GM19193 (cell line): ENCODE results near the gene GALNT10.

ENCODE experiments used
- POLR2A ChIP-seq: IDR thresholded peaks from 4 replicates; pipeline ENCODE4 v1.6.1; 2011; ENCODE audit not compliant: insufficient read depth, insufficient read length; ENCODE audit errors: extremely low read depth

Gene GALNT10

DNA sequence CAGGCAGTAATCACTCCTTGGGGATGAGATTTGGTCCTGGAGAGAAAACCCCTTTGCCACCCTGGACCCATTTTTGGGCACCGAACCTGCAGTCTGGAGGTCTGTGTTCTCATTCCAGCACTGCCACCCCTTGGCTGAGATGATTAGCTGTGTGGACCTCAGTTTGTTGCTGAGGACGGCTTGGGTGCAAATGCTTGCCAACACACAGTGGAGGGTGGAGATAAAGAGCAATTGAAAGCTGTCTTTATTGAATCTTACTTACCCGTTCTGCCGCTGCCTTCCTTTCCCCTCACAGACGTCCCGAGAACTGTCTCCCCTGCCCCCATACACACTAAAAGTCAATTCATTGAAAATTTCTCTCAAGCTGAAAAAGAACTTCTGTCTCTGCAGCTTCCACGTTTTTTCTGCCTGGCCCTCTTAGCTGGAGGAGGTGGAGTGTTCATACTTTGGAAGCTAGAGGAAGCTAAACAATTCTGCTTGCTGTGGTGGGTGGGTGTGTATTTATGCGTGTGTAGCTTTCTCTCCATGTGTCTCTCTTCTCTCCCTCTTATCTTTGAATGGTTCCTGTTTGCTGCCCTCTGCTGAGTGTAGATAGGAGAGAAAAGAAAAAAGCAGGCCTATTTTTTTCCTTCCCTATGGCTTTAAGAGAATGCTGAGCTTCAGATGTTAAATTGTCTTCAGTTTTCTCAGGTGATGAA, 6.6 kb downstream of the GALNT10 start:
- TF ChIP-seq POLR2A: no peak

DNA sequence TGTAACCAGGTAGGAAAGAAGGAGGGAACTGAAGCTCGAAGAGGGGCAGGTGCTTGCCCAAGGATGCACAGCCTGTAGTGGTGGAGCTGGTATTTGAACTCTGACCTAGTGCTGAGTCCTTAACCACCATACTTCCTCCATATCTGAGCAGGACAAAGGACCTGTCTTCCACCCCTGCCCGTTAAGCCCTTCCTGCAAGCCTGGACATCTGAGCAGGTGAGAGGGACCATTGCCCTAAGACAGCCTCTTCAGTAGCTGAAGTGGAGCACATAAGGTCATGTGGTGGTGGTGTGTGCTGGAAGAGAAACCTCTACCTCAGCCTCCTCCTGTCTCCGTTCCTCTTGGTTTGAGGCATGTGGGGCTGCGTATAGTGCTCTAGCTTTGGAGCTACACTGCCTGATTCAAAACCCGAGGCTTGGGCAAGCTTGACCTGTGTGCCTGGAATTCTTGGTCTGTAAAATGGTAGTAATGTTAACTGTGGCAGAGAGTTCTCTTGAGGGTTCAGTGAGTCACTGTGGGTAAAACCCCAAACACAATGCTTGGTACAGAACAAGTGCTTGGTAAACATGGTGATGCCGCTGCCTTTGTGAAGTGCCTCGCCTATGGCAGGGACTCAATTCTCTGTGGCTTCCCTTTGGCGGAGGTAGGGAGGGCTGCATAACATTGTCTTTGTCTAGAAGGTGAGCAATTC, 7.4 kb downstream of the GALNT10 start:
- TF ChIP-seq POLR2A: no peak

DNA sequence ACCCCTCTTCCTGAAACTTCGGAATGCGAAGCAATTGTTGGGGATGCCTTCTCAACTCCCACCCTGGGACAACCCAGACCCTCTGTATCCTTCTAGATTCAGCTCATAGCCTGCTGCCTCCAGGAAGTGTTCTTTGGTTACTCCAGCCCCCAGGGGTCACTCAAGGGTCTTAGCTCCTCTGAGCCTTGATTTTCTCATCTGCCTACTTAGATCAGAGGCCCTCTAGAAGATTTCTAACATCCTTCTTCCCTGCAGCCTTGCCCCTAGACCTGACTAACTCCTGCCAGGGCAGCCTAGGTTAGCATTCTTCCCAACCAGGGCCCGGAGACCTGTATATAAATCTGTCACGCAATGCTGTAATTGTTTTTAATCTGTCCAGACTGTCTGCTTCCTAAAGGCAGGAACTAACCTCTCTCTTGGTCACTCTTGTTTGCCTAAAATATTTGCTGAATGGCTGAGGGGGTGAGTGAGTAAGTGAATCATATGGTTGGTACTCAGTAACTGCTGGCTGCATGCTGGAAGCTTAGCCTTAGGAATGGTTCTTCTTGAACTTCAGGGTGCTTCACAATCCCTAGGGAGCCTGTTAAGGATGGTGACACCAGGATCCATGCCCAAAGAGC, 8.2 kb downstream of the GALNT10 start:
- no peak for TF ChIP-seq POLR2A

DNA sequence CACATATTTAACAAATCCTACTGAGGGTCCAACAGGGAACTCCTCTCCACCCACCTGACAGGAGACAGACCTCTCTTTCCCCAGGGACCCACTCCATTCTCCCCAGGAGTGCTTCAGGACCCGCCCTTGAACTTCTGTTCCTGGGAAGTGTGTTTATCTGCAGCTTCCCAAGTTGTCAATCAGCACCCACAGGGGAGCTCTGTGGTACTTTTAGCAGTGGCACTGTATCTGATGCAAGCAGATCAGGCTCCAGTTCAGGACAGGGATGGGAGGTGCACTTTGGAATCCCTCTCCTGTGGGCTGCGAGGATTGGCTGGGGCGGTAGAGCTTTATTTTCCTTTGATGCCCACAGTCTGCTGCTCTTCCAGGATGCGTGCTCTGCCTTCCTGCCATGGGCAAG, 8.7 kb downstream of the GALNT10 start:
- TF ChIP-seq POLR2A: no peak

DNA sequence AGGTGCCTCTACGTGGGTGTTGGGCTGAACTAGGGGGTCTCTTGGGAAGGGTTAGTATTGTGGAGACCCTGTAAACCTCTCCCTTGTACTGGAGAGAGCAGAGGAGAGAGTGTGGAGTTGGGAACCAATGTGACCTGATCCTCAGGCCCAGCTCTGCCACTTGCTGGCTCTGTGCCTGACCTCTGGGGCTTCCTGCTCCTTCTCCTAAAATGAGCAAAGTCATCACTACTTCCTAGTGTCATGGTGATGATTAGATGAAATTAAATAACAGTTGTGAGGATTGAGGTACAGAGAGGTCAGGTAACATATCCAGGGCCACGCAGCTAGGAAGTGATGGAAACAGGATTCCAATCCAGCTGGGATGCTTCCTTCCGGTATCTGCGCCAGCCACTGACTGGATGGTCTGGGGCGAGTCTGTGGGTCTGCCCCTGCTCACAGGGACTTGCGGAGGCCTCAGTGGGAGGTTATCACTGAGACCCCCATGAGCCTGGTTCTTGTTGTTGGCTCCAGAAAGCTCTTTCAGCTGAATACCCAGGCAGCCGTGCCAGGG, 9.2 kb downstream of the GALNT10 start:
- no peak for TF ChIP-seq POLR2A

DNA sequence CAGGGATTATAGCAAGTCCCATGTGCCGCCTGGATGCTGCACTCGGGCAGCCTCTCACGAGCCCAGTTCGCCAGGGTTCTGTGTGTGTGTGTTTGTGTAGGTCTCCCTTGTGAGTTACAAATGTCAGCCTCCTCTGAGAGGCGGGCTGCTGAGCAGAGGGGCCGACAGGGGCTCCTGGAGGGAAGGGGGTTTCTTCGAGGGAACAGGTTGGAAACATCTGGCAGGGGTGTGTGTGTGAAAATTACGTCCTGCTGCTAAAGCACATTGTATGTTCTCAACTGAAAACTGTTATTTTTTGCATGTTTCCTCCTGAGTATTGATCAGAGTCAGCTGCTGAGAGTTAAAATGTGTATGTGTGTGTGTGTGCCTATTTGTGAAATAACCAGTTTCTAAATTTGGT, 9.7 kb downstream of the GALNT10 start:
- no peak for TF ChIP-seq POLR2A

DNA sequence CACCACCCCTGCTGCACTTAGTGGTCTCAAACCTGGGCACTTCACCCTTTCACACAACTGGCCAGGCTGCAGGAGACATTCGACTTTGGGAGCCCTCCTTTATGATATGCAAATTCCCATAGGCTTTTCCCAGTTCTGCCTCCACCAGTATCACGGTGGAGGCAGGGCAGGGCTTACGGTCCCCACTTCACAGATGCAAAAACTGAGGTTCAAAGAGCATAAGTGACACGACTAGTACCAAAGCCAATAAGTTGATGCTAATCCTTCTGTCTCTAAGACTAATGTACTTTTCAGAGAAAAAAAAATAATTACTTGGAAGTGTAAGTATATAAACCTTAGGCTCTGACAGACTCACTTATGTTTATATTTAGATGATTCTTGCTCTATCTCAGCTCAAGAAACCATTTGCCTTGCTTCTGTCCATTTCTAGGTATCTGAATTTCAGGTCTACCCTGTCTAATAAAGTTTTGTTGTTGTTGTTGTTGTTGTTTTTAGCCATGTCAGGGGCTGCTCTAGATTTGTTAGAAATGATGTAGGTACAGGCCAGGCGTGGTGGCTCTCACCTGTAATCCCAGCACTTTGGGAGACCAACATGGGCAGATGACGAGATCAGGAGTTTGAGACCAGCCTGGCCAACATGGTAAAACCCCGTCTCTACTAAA, 10.7 kb downstream of the GALNT10 start:
- TF ChIP-seq POLR2A: no peak

DNA sequence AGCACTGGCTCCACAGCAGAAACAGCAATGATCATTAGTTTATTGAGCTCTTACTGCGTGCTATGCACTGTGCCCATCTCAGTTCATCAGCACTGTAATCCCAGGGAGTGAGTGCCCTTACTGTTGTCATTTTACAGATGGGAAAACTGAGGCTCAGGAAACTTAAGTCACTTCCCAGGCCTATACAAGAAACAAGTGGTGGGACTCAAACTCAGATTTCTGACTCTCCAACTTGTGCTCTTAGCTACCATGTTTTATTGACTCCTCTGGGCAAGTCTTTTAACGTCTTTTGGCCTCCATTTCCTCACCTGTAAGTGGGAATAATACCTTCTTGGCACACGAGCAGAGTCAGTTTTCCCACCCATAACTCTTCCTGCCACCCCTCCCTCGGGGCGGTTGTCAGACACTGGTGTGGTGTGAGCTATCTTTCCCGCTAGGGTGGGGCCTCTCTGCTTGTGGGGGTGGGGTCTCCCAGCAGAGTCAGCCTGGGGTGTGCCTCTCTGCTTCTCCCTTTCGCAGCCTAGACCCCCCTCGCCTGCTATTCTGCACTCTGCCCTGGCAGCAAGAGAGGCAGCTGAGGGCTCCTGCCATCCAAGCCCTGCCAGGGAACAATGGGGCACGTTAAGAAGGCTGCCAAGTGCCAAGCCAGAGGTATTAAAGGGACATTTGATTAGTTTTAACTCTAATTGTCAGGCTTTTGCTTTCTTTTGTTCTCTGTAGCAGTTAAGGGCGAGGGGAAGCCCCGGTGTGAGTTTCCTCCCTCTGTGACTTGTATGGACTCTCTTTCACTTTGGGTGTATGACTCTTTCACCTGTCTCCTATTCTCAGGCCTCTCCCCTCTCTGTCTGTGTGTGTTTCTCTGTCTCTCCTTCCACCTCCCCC, 12.1 kb downstream of the GALNT10 start:
- no peak for TF ChIP-seq POLR2A

DNA sequence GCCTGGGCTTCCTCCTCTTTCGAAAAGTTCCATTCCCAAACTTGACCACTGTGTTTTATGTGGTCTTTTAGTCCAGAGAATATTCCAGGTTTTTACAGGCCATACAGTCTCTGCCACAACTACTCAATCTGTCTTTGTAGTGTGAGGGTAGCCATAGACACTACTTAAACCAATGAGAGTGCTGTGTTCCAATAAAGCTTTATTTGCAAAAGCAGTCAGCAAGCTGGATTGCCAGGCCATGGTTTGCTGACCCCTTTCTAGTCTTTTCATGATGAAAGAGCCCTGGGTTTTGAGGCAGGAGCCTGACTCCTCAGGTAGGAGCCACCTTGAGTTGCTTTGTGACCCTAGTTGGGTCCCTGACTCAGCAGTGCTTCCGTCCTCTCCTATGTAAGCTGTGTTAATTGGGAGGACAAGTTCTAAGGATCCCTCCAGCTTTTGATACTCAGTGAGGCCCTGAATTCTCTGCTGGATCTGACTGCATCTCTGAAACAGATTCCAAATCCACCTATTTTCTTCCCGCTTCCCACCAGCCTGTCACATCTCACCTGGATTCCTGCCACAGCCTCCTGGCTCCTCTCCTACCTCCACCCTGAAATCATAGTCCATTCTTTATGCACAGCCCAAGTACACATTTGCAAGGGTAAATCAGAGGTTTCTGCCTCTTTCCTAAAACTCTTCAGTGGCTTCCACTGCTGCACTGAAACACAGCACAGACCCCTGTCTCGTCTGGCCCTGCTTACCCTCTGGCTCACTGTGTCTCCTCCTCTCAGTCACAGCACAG, 13.5 kb downstream of the GALNT10 start:
- TF ChIP-seq POLR2A: no peak

DNA sequence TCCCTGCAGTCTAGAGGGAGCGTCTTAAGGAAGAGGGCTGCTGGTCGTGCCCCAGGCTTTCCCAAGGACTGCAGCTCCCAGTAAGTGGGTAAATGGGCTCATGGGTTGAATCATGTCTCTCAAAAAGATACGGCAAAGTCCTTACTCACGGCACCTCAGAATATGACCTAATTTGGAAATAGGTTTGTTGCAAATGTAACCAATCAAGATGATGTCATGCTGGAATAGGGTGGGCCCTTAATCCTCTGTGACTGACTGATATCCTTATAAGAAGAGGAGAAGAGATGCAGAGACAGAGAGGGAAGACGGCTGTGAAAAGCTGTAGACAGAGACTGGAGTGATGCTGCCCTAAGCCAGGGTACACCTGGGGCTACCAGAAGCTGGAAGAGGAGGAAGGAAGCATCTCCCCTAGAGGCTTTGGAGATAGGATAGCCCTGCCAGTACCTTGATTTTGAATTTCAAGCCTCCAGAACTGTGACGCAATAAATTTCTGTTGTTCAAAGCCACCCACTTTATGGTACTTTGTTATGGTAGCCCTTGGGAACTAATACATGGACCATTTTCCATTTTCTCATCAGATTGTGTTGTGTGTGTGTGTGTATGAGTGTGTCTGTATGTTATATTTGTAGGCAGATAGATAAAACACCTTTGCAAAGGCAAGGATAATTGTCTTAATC, 15.0 kb downstream of the GALNT10 start:
- TF ChIP-seq POLR2A: no peak

DNA sequence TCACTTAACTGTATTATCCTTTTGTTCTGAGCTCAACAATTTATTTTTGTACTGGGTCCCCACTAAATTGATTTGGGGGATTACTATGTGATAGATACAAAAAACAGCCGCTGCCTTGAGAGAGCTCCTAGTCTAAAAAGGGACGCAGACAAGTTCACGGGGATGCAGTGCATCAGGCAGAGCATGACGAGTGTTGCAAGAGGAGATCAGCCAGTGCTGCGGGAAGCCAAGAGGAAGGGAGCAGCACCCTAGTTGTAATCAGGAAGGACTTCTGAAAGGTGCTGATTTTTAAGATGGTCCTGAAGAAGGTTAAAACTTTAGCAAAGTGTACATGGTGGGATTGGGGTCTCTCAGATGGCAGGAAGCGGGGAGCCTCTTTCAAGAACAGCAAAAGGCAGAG, 15.8 kb downstream of the GALNT10 start:
- TF ChIP-seq POLR2A: no peak

DNA sequence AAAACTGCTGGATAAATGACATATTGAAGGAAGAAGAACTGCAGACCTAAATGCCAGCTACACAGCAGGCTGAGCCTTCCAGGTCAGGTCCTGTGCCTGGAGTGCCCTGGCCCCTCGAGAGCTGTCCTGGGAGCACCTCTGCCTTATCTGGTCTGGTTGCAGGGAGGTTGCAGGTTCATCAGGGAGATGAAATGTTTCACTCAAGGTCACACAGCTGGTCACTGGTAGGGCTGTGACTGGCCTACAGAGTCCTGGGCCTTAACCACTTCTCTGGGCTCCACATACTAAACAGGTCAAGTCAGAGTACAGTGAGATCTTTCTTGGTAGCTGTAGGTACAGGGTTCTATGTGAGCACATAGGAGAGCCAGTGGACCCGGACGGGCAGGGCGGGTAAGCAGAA, 16.7 kb downstream of the GALNT10 start:
- TF ChIP-seq POLR2A: no peak

DNA sequence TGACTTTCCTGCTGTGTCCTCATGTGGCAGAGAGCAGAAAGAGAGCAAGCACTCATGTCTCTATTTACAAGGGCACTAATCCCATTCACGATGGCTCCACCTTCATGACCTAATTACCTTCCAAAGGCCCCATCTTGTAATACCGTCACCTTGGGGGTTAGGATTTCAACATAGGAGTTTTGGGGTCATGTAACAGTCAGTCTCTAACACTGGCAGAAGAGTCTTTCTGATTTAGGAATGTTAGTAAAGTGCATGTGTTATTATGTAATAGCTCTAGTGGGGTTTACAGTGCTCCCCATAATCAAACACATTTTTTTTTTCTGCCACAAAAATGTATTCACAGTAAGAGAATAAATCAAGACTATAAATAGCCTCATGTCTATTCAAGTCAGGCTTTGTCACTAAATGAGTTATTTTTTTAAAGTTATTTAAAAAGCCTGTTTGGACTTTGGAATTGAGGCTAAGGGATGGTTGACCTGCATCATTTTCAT, 19.1 kb downstream of the GALNT10 start:
- TF ChIP-seq POLR2A: no peak
